Caco-2 (cell line): ENCODE measurements around the gene JPT2. TPM values are rescaled to one million over a fixed set of nuclear protein-coding genes. Genes with fewer than 3 reads are reported as not detected.

ENCODE experiments used
- BruUV-seq: library from RNA; stranded (reverse); fragments of 400-500 nt; replicated peaks from 2 replicates; lab custom pipeline; 2021; lab: Mats Ljungman, UMichigan
- CTCF ChIA-PET: fragments of 300-600 bp; sonication (Branson Sonifier 250); formaldehyde crosslinking; loops from one replicate; lab custom pipeline; 2022; ENCODE audit warnings: antibody characterized with exemption; lab: Charles Lee
- POLR2A ChIA-PET: fragments of 300-600 bp; sonication (Branson Sonifier 250); formaldehyde crosslinking; loops from one replicate; lab custom pipeline; 2022; ENCODE audit warnings: antibody characterized with exemption; lab: Charles Lee
- DNase-seq, 2 experiments: peaks; one replicate each; pipeline versions ENCODE4 v3.0.0 to v3.0.0-alpha.2; 2020 to 2022
- H3K27me3 ChIP-seq: replicated peaks from 2 replicates; pipeline ENCODE4 v1.6.0; 2011; ENCODE audit warnings: low read length; ENCODE audit not compliant: control insufficient read depth, insufficient read depth
- H3K36me3 ChIP-seq: 2 replicates; pipeline ENCODE4 v1.5.1; 2011; ENCODE audit warnings: low read length; ENCODE audit not compliant: control insufficient read depth, insufficient read depth
- H3K4me1 ChIP-seq: fragments of 250-450 bp; sonication (Bioruptor Pico); 2 replicates; pipeline ENCODE4 v1.5.1; 2020; ENCODE audit warnings: mild to moderate bottlenecking
- H3K4me3 ChIP-seq: 2 replicates; pipeline ENCODE4 v1.5.1; 2011; ENCODE audit warnings: low read depth, mild to moderate bottlenecking, control low read depth, low read length
- H3K9me3 ChIP-seq: fragments of 250-450 bp; sonication (Bioruptor Pico); 2 replicates; pipeline ENCODE4 v1.5.1; 2020; ENCODE audit warnings: mild to moderate bottlenecking, moderate library complexity
- H3K27ac Mint-ChIP-seq: one replicate; pipeline ENCODE4 v1.8.0; 2022; ENCODE audit warnings: mixed read lengths; ENCODE audit not compliant: unreplicated experiment
- H3K27me3 Mint-ChIP-seq: one replicate; pipeline ENCODE4 v1.8.0; 2022; ENCODE audit warnings: mixed read lengths; ENCODE audit not compliant: insufficient read depth, unreplicated experiment
- H3K36me3 Mint-ChIP-seq: one replicate; pipeline ENCODE4 v1.8.0; 2022; ENCODE audit warnings: mild to moderate bottlenecking, mixed read lengths; ENCODE audit not compliant: insufficient read depth, unreplicated experiment
- H3K4me1 Mint-ChIP-seq: one replicate; pipeline ENCODE4 v1.8.0; 2022; ENCODE audit warnings: low read depth, mixed read lengths; ENCODE audit not compliant: unreplicated experiment
- H3K4me3 Mint-ChIP-seq: one replicate; pipeline ENCODE4 v1.8.0; 2022; ENCODE audit warnings: mild to moderate bottlenecking, moderate library complexity, mixed read lengths; ENCODE audit not compliant: unreplicated experiment
- H3K9me3 Mint-ChIP-seq: one replicate; pipeline ENCODE4 v1.8.0; 2022; ENCODE audit warnings: mixed read lengths; ENCODE audit not compliant: unreplicated experiment
- intact Hi-C: fragments of 100-400 bp; cut with micrococcal nuclease; formaldehyde crosslinking; loops from one replicate; pipeline ENCODE4 v1.10.0; 2022; ENCODE audit not compliant: unreplicated experiment
- total RNA-seq: library from RNA; stranded (reverse); gene quantifications from 2 replicates; pipeline ENCODE4 v1.2.3, GENCODE V29; 2022
- TF ChIP-seq, protein P1 (sequence below), 2 experiments: fragments of 200-600 bp in 1 of 2; IDR thresholded peaks; 1 replicate in 1 of 2; 2 replicates in 1 of 2; pipeline versions ENCODE4 v1.5.1 to v1.8.0; 2011 to 2022; ENCODE audit warnings: antibody characterized with exemption in 1 of 2, control low read depth in 1 of 2, inconsistent platforms in 1 of 2, low read depth in 1 of 2, low read length in 1 of 2, mild to moderate bottlenecking in 1 of 2, moderate library complexity in 1 of 2; ENCODE audit not compliant: insufficient read depth in 1 of 2, severe bottlenecking in 1 of 2, unreplicated experiment in 1 of 2

JPT2 gene
- total RNA-seq, 1 experiment from 2014 or later, result 178 TPM

DNA sequence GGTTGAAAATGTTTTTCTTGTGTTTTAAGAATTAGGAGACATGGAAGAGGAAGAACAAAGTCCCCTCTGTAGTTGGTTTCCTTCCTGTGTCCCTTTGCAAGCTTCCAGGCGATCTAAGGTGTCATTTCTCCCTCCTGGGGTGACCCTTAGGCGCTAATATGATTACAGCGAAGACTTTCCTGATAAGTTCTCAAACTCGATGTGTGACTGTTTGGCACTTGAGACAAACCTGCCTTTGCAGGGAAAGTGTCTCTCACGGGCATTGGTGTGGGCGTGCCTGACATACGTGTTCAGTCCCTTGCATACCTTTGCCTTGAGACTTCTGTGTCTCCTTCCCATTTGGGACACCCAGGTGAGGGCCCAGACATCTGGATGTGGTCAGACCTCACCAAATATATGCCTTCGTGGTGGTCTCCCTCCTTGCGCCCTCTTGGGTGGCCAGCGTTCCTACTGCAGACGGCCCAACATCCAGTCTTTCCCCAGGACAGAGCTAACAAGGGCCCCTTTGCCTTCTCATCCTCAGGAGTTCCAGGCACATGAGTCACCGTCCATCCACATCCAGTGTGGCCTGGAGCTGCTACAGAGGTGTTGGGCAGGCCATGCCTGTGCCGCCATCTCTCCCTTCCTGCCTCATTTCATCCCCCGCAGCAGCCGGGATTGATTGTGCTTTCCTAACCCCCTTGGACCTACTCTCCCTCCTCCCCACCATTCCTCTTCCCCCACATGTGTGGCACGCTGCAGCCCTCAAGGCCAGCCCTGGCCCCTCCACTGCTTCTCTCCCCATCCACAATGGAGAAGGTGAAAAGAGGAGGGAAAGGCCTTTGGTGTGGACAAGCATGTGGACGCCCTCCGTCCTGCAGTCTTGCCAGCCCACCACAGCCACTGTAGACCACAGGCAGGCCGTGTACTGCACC is 3.1 kb upstream of the JPT2 start:
- intact Hi-C loops, result loop anchor here (10.0 kb wide), 1 partner anchor 60 kb away; the partner anchor contains the start of genes CRAMP1 and IFT140
- Histone ChIP-seq H3K4me1 (peaks cover 9% of the 10 kb centered on the region; the same call in 1 of the 2 replicates), H3K36me3 (no peaks in the 10 kb centered on the region), H3K27me3 (no peaks in the 10 kb centered on the region), H3K9me3 (no peaks in the 10 kb centered on the region), H3K4me3 (no peak overlapping the region)
- POLR2A ChIA-PET, result interaction anchor here (0.5 kb wide), 1 partner anchor 30 kb away, joined by 4 read pairs; no protein-coding TSS in a partner anchor
- BruUV-seq, result no TSS peak
- TF ChIP-seq, protein P1, sequence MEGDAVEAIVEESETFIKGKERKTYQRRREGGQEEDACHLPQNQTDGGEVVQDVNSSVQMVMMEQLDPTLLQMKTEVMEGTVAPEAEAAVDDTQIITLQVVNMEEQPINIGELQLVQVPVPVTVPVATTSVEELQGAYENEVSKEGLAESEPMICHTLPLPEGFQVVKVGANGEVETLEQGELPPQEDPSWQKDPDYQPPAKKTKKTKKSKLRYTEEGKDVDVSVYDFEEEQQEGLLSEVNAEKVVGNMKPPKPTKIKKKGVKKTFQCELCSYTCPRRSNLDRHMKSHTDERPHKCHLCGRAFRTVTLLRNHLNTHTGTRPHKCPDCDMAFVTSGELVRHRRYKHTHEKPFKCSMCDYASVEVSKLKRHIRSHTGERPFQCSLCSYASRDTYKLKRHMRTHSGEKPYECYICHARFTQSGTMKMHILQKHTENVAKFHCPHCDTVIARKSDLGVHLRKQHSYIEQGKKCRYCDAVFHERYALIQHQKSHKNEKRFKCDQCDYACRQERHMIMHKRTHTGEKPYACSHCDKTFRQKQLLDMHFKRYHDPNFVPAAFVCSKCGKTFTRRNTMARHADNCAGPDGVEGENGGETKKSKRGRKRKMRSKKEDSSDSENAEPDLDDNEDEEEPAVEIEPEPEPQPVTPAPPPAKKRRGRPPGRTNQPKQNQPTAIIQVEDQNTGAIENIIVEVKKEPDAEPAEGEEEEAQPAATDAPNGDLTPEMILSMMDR (IDR thresholded peaks at IDR 0.05; ENCODE audit: insufficient read depth in 1 of 2, low read depth in 1 of 2, low read length in 1 of 2, severe bottlenecking in 1 of 2, unreplicated experiment in 1 of 2), result no peak
- Mint-ChIP-seq H3K9me3 (no peaks in the 10 kb centered on the region), H3K27me3 (no peaks in the 10 kb centered on the region), H3K4me1 (peaks cover 8% of the 10 kb centered on the region), H3K27ac (peak overlapping the region; percentile 40), H3K36me3 (peaks cover 50% of the 10 kb centered on the region), H3K4me3 (no peak overlapping the region)
- CTCF ChIA-PET, result interaction anchor here (0.6 kb wide), 1 partner anchor 446 kb away, joined by 3 read pairs; no protein-coding TSS in a partner anchor
- DNase-seq, result no peak

DNA sequence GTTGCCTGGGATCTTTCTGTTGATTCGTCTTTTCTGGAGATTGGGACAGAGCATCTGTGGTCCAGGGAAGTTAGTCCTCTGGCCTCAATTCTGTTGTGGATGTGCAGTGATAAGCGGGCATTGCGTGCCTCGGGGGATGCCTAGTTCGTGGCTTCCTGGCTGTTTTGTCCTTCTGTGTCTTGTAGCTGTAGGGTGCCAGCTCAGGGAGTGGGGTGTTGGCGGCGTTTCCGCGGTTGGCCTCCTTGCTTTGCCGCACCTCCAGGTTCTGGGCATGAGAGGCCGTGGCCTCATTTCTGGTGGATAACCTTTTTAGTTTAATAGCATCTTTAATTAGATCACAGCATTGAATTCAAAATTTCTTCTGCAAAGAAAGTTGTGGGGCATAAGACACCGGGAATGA is 1.4 kb upstream of the JPT2 start:
- DNase-seq, result no peak
- H3K27me3 ChIP-seq, result no peaks in the 10 kb centered on the region
- BruUV-seq, result no TSS peak
- TF ChIP-seq, protein P1 (IDR thresholded peaks at IDR 0.05; ENCODE audit: insufficient read depth in 1 of 2, low read depth in 1 of 2, low read length in 1 of 2, severe bottlenecking in 1 of 2, unreplicated experiment in 1 of 2), result no peak
- H3K27ac Mint-ChIP-seq, result no peak overlapping the region
- H3K9me3 ChIP-seq, result no peaks in the 10 kb centered on the region
- ChIA-PET POLR2A (no interaction called here), CTCF (interaction anchor here (1.2 kb wide), 1 partner anchor 66 kb away, joined by 6 read pairs; the partner anchor contains the start of gene IFT140)
- H3K4me3 ChIP-seq, result no peak overlapping the region
- peaks cover 9% of the 10 kb centered on the region; the same call in 1 of the 2 replicates for H3K4me1 ChIP-seq
- H3K36me3 ChIP-seq, result no peaks in the 10 kb centered on the region
- intact Hi-C loops, result loop anchor here (10.0 kb wide), 1 partner anchor 62 kb away; the partner anchor contains the start of genes CRAMP1 and IFT140
- peak overlapping the region; percentile 56 for H3K4me3 Mint-ChIP-seq
- H3K9me3 Mint-ChIP-seq, result no peaks in the 10 kb centered on the region
- peaks cover 44% of the 10 kb centered on the region for H3K36me3 Mint-ChIP-seq
- H3K27me3 Mint-ChIP-seq, result no peaks in the 10 kb centered on the region
- peaks cover 8% of the 10 kb centered on the region for H3K4me1 Mint-ChIP-seq

DNA sequence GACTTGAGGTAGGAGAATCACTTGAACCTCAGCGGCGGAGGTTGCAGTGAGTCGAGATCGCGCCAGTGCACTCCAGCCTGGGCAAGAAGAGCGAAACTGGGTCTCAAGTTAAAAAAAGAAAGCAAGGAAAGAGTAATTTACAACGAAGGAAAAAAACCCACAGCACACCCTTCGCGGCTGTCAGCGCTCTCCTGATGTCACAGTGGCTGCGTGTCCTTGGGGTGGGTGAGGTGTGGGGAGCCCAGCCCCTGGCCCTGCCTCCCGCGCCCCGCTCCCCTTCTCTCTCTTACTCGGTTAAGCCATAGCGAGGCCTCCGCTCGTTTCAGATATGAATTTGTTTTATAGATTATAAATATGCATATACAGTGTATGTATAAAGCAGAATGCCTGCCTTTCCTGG is 740 bp upstream of the JPT2 start:
- no peaks in the 10 kb centered on the region for H3K36me3 ChIP-seq
- POLR2A ChIA-PET, result interaction anchor here (0.6 to 1.2 kb wide), 7 partner anchors 10 to 816 kb away, joined by 3 to 17 read pairs (median 7); partner anchors contain the start of genes MAPK8IP3, NUBP2, RPS2 and SPSB3
- intact Hi-C loops, result loop anchor here (10.0 kb wide), 1 partner anchor 63 kb away; the partner anchor contains the start of genes CRAMP1 and IFT140
- CTCF ChIA-PET, result interaction anchor here (0.6 to 2.2 kb wide), 5 partner anchors 26 to 208 kb away, joined by 3 to 35 read pairs (median 6); partner anchors contain the start of genes IFT140, MAPK8IP3, NUBP2 and SPSB3
- peaks cover 9% of the 10 kb centered on the region; the same call in 1 of the 2 replicates for H3K4me1 ChIP-seq
- H3K9me3 Mint-ChIP-seq, result no peaks in the 10 kb centered on the region
- H3K4me1 Mint-ChIP-seq, result peaks cover 8% of the 10 kb centered on the region
- no peak for DNase-seq
- H3K9me3 ChIP-seq, result no peaks in the 10 kb centered on the region
- H3K4me3 ChIP-seq, result peak overlapping the region; percentile 33
- H3K27ac Mint-ChIP-seq, result no peak overlapping the region
- no peaks in the 10 kb centered on the region for H3K27me3 ChIP-seq
- H3K36me3 Mint-ChIP-seq, result peaks cover 48% of the 10 kb centered on the region
- TF ChIP-seq, protein P1 (IDR thresholded peaks at IDR 0.05; ENCODE audit: insufficient read depth in 1 of 2, low read depth in 1 of 2, low read length in 1 of 2, severe bottlenecking in 1 of 2, unreplicated experiment in 1 of 2), result no peak
- peak overlapping the region; percentile 56 for H3K4me3 Mint-ChIP-seq
- no peaks in the 10 kb centered on the region for H3K27me3 Mint-ChIP-seq
- BruUV-seq, result no TSS peak
